ENCODE measurements around the gene MMP23B. TPM values are rescaled to one million over a fixed set of nuclear protein-coding genes. Genes with fewer than 3 reads are reported as not detected.

Gene MMP23B
- total and polyA plus RNA-seq, 10 of the 15 experiments (the other 5 are each of a cell fraction or from before 2014, with no cell fraction given) = 0.25 to 0.76 (median 0.34) TPM; not detected in 4

- POLR2A ChIA-PET = interaction anchor here (1.2 to 1.4 kb wide), 3 partner anchors 13 to 48 kb away, joined by 4 to 8 read pairs (median 6); partner anchors contain the start of gene MIB2
- CTCF ChIA-PET = interaction anchor here (0.8 to 1.7 kb wide), 3 partner anchors 14 to 48 kb away, joined by 3 to 6 read pairs (median 4); partner anchors contain the start of gene MIB2
- FAIRE-seq (no peak), DNase-seq (ENCODE audit: low read depth, low spot score) (no peak), ATAC-seq (peak; percentile 52)
- H3K36me3 ChIP-seq (ENCODE audit: control insufficient read depth in 2 of 2, insufficient read depth in 2 of 2, low read length in 1 of 2) = no peaks in the 10 kb centered on the region
- H4K20me1 ChIP-seq (ENCODE audit: control insufficient read depth, insufficient read depth) = no peaks in the 10 kb centered on the region
- peaks cover 0 to 2% of the 10 kb centered on the region in 2 experiments; a peak in 2 of 4 replicates for H3K27me3 ChIP-seq (replicated peaks in 1 of 2; ENCODE audit: control insufficient read depth in 2 of 2, insufficient read depth in 2 of 2, low read length in 1 of 2)
- 41% methylated on average over 29 of the region's 48 CpGs for WGBS (ENCODE audit: insufficient coverage, insufficient replicate concordance, low lambda C conversion rate, missing lambda C conversion rate)
- no peak overlapping the region for H3K9ac ChIP-seq (ENCODE audit: control insufficient read depth, insufficient read depth, low read length)
- H3K9me3 ChIP-seq (replicated peaks; ENCODE audit: control insufficient read depth, insufficient read depth, low read length) = no peaks in the 10 kb centered on the region
- intact Hi-C loops (cut with micrococcal nuclease; ENCODE audit: unreplicated experiment) = no loop called here
- no peak overlapping the region for H3K4me3 ChIP-seq
- TF ChIP-seq LARP7 (IDR thresholded peaks at IDR 0.05) = 0 out of 2 replicates have a peak, but pooled peaks have one; percentile 10
- no peak for TF ChIP-seq IKZF2 (IDR thresholded peaks at IDR 0.05)
- TF ChIP-seq RB1 (IDR thresholded peaks at IDR 0.05; ENCODE audit: borderline replicate concordance) = no peak
- 0 out of 2 replicates have a peak, but pooled peaks have one; percentile 38 for TF ChIP-seq NKRF (conservative IDR thresholded peaks at IDR 0.05)
- TF ChIP-seq DPF2 (IDR thresholded peaks at IDR 0.05) = peak; percentile 64; the same call in 1 of the 2 replicates
- TF ChIP-seq BHLHE40 (IDR thresholded peaks at IDR 0.05; ENCODE audit: borderline replicate concordance in 1 of 2, low read depth in 2 of 2, low read length in 1 of 2) = peak in 1 of 2 experiments; percentile 33; a peak in 1 of 4 replicates
- no peak for TF ChIP-seq MYC (IDR thresholded peaks at IDR 0.05; ENCODE audit: insufficient read depth, insufficient read length, insufficient replicate concordance, low read length, severe bottlenecking)
- no peak overlapping the region for H3K27ac ChIP-seq (ENCODE audit: control insufficient read depth, insufficient read depth)
- H3K79me2 ChIP-seq (ENCODE audit: control insufficient read depth, insufficient read depth, low read length) = no peaks in the 10 kb centered on the region
- no peaks in the 10 kb centered on the region for H3K4me1 ChIP-seq (ENCODE audit: control insufficient read depth, insufficient read depth, low read length)
- H2AFZ ChIP-seq (ENCODE audit: control insufficient read depth, low read depth, low read length) = no peak overlapping the region; the same call in 1 of the 2 replicates
- no peak overlapping the region for H3K4me2 ChIP-seq (ENCODE audit: control insufficient read depth, insufficient read depth)
- RAD21 ChIA-PET (ENCODE audit: unreplicated experiment) = interaction anchor here (0.8 to 1.3 kb wide), 4 partner anchors 14 to 170 kb away, joined by 3 to 7 read pairs (median 4); partner anchors contain the start of gene MIB2
- in situ Hi-C loops (cut with MboI) = no loop called here
- no TSS peak for BruUV-seq (replicated peaks)
- SMC1A ChIA-PET (ENCODE audit: uncharacterized antibody, unreplicated experiment) = interaction anchor here (1.2 kb wide), 2 partner anchors 14 to 26 kb away, joined by 3 read pairs; no protein-coding TSS in a partner anchor
Measured at GRCh38 chr1:1629430-1630190, 2.4 kb upstream of the MMP23B start.

Measured in GM12878 (cell line).